Muscle of leg (tissue), 11 donors: ENCODE results near the gene BPHL. TPM values are rescaled to one million over a fixed set of nuclear protein-coding genes. Genes with fewer than 3 reads are reported as not detected.

Experiments
- DNase-seq: peaks from one replicate; pipeline ENCODE4 v3.0.0; 2013
- H3K27ac ChIP-seq: one replicate; pipeline ENCODE4 v1.5.1; 2013; ENCODE audit warnings: mild to moderate bottlenecking, low read length, control low read depth
- H3K27me3 ChIP-seq: one replicate; pipeline ENCODE4 v1.6.1; 2013; ENCODE audit warnings: low read length; ENCODE audit not compliant: control insufficient read depth, insufficient read depth
- H3K36me3 ChIP-seq: one replicate; pipeline ENCODE4 v1.6.1; 2013; ENCODE audit warnings: low read length; ENCODE audit not compliant: control insufficient read depth, insufficient read depth
- H3K4me1 ChIP-seq: one replicate; pipeline ENCODE4 v1.6.1; 2013; ENCODE audit warnings: low read length; ENCODE audit not compliant: control insufficient read depth, insufficient read depth
- H3K4me3 ChIP-seq: one replicate; pipeline ENCODE4 v1.5.1; 2013; ENCODE audit warnings: low read length, control low read depth
- H3K9me3 ChIP-seq: replicated peaks from 2 replicates; pipeline ENCODE4 v1.6.1; 2013; ENCODE audit warnings: low read depth, low read length; ENCODE audit not compliant: control insufficient read depth
- WGBS: methylation state at CpG from one replicate; pipeline ENCODE4 v1.1.5; 2013; ENCODE audit warnings: missing lambda C conversion rate; ENCODE audit not compliant: insufficient coverage; 5-methylcytosine and 5-hydroxymethylcytosine counted together
- polyA plus RNA-seq, 8 donors: library from polyadenylated mRNA; unstranded; fragments of 120-200 nt; gene quantifications; one replicate each; pipeline versions ENCODE4 v1.2.1 to v1.2.3, GENCODE V29; 2013; ENCODE audit warnings: inconsistent platforms in 1 of 8, low replicate concordance in 1 of 8; ENCODE audit not compliant: insufficient read length in 8 of 8, insufficient read depth in 1 of 8
- total RNA-seq: library from RNA; stranded (reverse); fragments of 120-200 nt; gene quantifications from one replicate; pipeline ENCODE4 v1.2.4, GENCODE V29; 2013

The BPHL gene
- total and polyA plus RNA-seq, 9 donors, result 29.7 to 43.0 (median 31.8) TPM

- DNase-seq, result no peak
- Histone ChIP-seq H3K4me3 (no peak overlapping the region), H3K27me3 (no peaks in the 10 kb centered on the region), H3K4me1 (no peaks in the 10 kb centered on the region), H3K27ac (no peak overlapping the region), H3K9me3 (peaks cover 2% of the 10 kb centered on the region), H3K36me3 (no peaks in the 10 kb centered on the region)
- 100% methylated on average over 1 of the region's 2 CpGs for WGBS
These were observed 82.9 kb downstream of the BPHL start for GRCh38 chr6:3201388-3201787.

Other genes with a start within 250 kb of the BPHL start
- 3.2 TPM for gene SERPINB9, start 215.4 kb upstream of the BPHL start, total RNA-seq
- gene SERPINB9, start 215.4 kb upstream of the BPHL start, polyA plus RNA-seq, result 1 to 10 TPM; 2.5 to 4.9 (median 3.0) TPM
- 55.3 TPM for gene SERPINB6, start 147.1 kb upstream of the BPHL start, total RNA-seq
- 100 to 1,000 TPM in 1 of 8 donors, 10 to 100 TPM in 7; 84.2 to 101 (median 88.1) TPM for gene SERPINB6, start 147.1 kb upstream of the BPHL start, polyA plus RNA-seq
- 16.1 TPM for gene NQO2, start 118.8 kb upstream of the BPHL start, total RNA-seq
- gene NQO2, start 118.8 kb upstream of the BPHL start, polyA plus RNA-seq, result 10 to 100 TPM; 15.0 to 21.3 (median 19.9) TPM
- 11.3 TPM for gene RIPK1, start 50.2 kb upstream of the BPHL start, total RNA-seq
- 10 to 100 TPM; 10.8 to 16.9 (median 13.7) TPM for gene RIPK1, start 50.2 kb upstream of the BPHL start, polyA plus RNA-seq
- 73.2 TPM for gene TUBB2A, start 38.8 kb downstream of the BPHL start, total RNA-seq
- 100 to 1,000 TPM in 1 of 8 donors, 10 to 100 TPM in 7; 72.0 to 103 (median 88.0) TPM for gene TUBB2A, start 38.8 kb downstream of the BPHL start, polyA plus RNA-seq
- gene TUBB2B, start 108.9 kb downstream of the BPHL start, total RNA-seq, result 63.7 TPM
- 10 to 100 TPM; 54.6 to 69.8 (median 62.2) TPM for gene TUBB2B, start 108.9 kb downstream of the BPHL start, polyA plus RNA-seq
- gene PSMG4, start 140.2 kb downstream of the BPHL start, total RNA-seq, result 16.3 TPM
- gene PSMG4, start 140.2 kb downstream of the BPHL start, polyA plus RNA-seq, result 10 to 100 TPM; 10.3 to 14.0 (median 12.6) TPM